ENCODE results near the gene CDK16. TPM values are rescaled to one million over a fixed set of nuclear protein-coding genes. Genes with fewer than 3 reads are reported as not detected.

The CDK16 gene
- total RNA-seq, 1 experiment from 2014 or later, result 82.1 TPM

- H3K4me3 ChIP-seq, result peak overlapping the region; percentile 62; the same call in 1 of the 2 replicates
Measured at GRCh38 chrX:47234583-47234982, 16.1 kb downstream of the CDK16 start.

GRCh38 chrX:47235691-47236103 lies 17.2 kb downstream of the CDK16 start:
- no peaks in the 10 kb centered on the region for H3K9me2 ChIP-seq (ENCODE audit: insufficient read depth)
- no peak overlapping the region for H3K4me2 ChIP-seq
- H3K36me3 ChIP-seq (ENCODE audit: low read depth), result no peaks in the 10 kb centered on the region
- H3K9me3 ChIP-seq (ENCODE audit: insufficient read depth, low read depth), result no peaks in the 10 kb centered on the region
- H3K4me3 ChIP-seq, result no peak overlapping the region
- H3K4me1 ChIP-seq (replicated peaks; ENCODE audit: insufficient read depth), result no peaks in the 10 kb centered on the region
- no peak for DNase-seq
- TF ChIP-seq, protein P1, sequence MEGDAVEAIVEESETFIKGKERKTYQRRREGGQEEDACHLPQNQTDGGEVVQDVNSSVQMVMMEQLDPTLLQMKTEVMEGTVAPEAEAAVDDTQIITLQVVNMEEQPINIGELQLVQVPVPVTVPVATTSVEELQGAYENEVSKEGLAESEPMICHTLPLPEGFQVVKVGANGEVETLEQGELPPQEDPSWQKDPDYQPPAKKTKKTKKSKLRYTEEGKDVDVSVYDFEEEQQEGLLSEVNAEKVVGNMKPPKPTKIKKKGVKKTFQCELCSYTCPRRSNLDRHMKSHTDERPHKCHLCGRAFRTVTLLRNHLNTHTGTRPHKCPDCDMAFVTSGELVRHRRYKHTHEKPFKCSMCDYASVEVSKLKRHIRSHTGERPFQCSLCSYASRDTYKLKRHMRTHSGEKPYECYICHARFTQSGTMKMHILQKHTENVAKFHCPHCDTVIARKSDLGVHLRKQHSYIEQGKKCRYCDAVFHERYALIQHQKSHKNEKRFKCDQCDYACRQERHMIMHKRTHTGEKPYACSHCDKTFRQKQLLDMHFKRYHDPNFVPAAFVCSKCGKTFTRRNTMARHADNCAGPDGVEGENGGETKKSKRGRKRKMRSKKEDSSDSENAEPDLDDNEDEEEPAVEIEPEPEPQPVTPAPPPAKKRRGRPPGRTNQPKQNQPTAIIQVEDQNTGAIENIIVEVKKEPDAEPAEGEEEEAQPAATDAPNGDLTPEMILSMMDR (conservative IDR thresholded peaks at IDR 0.05), result no peak
- TF ChIP-seq EZH2 (IDR thresholded peaks at IDR 0.05; ENCODE audit: low read depth), result no peak
- no peak overlapping the region for H3K27ac ChIP-seq
- no peaks in the 10 kb centered on the region for H3K27me3 ChIP-seq (ENCODE audit: insufficient read depth, low read depth)
- ChIA-PET CTCF (no interaction called here), POLR2A (ENCODE audit: unreplicated experiment) (no interaction called here)
- H3F3A ChIP-seq (ENCODE audit: insufficient read depth, low read depth), result no peaks in the 10 kb centered on the region
- H4K20me1 ChIP-seq (ENCODE audit: insufficient read depth), result no peaks in the 10 kb centered on the region
- BruUV-seq (replicated peaks), result no TSS peak
- peaks cover 22% of the 10 kb centered on the region for H3K79me2 ChIP-seq (ENCODE audit: low read depth)
- no peak overlapping the region for H2AFZ ChIP-seq
- intact Hi-C loops (cut with micrococcal nuclease; ENCODE audit: unreplicated experiment), result no loop called here

More at GRCh38 chrX:47234583-47234982, 16.1 kb downstream of the CDK16 start:
- Histone ChIP-seq H3K27ac (peak overlapping the region; percentile 96), H3F3A (ENCODE audit: insufficient read depth, low read depth) (no peaks in the 10 kb centered on the region), H4K20me1 (ENCODE audit: insufficient read depth) (no peaks in the 10 kb centered on the region), H3K36me3 (ENCODE audit: low read depth) (no peaks in the 10 kb centered on the region), H2AFZ (no peak overlapping the region), H3K4me2 (peak overlapping the region; percentile 66), H3K9me2 (ENCODE audit: insufficient read depth) (no peaks in the 10 kb centered on the region), H3K27me3 (ENCODE audit: insufficient read depth, low read depth) (no peaks in the 10 kb centered on the region), H3K79me2 (ENCODE audit: low read depth) (peaks cover 22% of the 10 kb centered on the region), H3K9me3 (ENCODE audit: insufficient read depth, low read depth) (no peaks in the 10 kb centered on the region), H3K4me1 (replicated peaks; ENCODE audit: insufficient read depth) (no peaks in the 10 kb centered on the region)
- ChIA-PET CTCF (no interaction called here), POLR2A (ENCODE audit: unreplicated experiment) (no interaction called here)
- DNase-seq, result no peak
- no TSS peak for BruUV-seq (replicated peaks)
- intact Hi-C loops (cut with micrococcal nuclease; ENCODE audit: unreplicated experiment), result loop anchor here (5.0 kb wide), 2 partner anchors 63 to 128 kb away; no protein-coding TSS in a partner anchor
- TF ChIP-seq, protein P1 (conservative IDR thresholded peaks at IDR 0.05), result no peak
- no peak for TF ChIP-seq EZH2 (IDR thresholded peaks at IDR 0.05; ENCODE audit: low read depth)

DNA sequence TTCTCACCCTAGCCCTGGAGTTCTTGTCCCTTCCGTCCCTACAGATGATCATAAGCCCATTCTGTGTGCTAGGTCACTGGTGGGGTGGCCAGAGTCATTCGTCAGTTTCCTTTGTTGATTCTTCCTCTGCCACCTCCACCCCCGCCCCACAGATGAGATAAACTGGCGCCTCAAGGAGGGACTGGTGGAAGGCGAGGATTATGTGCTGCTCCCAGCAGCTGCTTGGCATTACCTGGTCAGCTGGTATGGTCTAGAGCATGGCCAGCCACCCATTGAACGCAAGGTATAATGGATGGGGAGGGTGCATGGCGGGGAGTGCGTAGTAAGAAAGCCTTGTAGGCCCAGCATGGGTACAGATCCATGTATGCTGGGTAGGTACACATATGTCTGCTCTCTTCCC lies 20.7 kb downstream of the CDK16 start:
- H3K27me3 ChIP-seq (ENCODE audit: insufficient read depth, low read depth), result no peaks in the 10 kb centered on the region
- H3K79me2 ChIP-seq (ENCODE audit: low read depth), result peaks cover 17% of the 10 kb centered on the region
- POLR2A ChIA-PET (ENCODE audit: unreplicated experiment), result no interaction called here
- intact Hi-C loops (cut with micrococcal nuclease; ENCODE audit: unreplicated experiment), result no loop called here
- H2AFZ ChIP-seq, result no peak overlapping the region
- CTCF ChIA-PET, result no interaction called here
- no peaks in the 10 kb centered on the region for H3F3A ChIP-seq (ENCODE audit: insufficient read depth, low read depth)
- no peaks in the 10 kb centered on the region for H3K36me3 ChIP-seq (ENCODE audit: low read depth)
- TF ChIP-seq EZH2 (IDR thresholded peaks at IDR 0.05; ENCODE audit: low read depth), result no peak
- TF ChIP-seq, protein P1 (conservative IDR thresholded peaks at IDR 0.05), result no peak
- no peak overlapping the region for H3K4me3 ChIP-seq
- H3K9me3 ChIP-seq (ENCODE audit: insufficient read depth, low read depth), result no peaks in the 10 kb centered on the region
- no TSS peak for BruUV-seq (replicated peaks)
- H4K20me1 ChIP-seq (ENCODE audit: insufficient read depth), result no peaks in the 10 kb centered on the region
- H3K4me1 ChIP-seq (replicated peaks; ENCODE audit: insufficient read depth), result no peaks in the 10 kb centered on the region
- no peaks in the 10 kb centered on the region for H3K9me2 ChIP-seq (ENCODE audit: insufficient read depth)
- DNase-seq, result no peak
- no peak overlapping the region for H3K27ac ChIP-seq
- H3K4me2 ChIP-seq, result no peak overlapping the region

Measured in PC-9 (cell line).